SK-N-SH treated with all-trans-retinoic acid at 6 μM for 48 hours (cell line): ENCODE data around the gene POLR3G.

ENCODE experiments used
- ARNTL ChIP-seq: fragments of 450-650 bp; formaldehyde crosslinking; IDR thresholded peaks from 2 replicates; pipeline ENCODE4 v1.5.0; 2020; ENCODE audit warnings: low read depth, mild to moderate bottlenecking, moderate library complexity, borderline replicate concordance
- CREB5 ChIP-seq: fragments of 250-450 bp; sonication (Bioruptor Pico); IDR thresholded peaks from 2 replicates; pipeline ENCODE4 v1.5.1; 2020; ENCODE audit warnings: low read depth, mild to moderate bottlenecking, moderate library complexity
- ESRRG ChIP-seq: fragments of 250-450 bp; sonication (Bioruptor Pico); IDR thresholded peaks from 2 replicates; pipeline ENCODE4 v1.6.1; 2021; ENCODE audit warnings: mild to moderate bottlenecking
- GLIS3 ChIP-seq: fragments of 250-450 bp; sonication (Bioruptor Pico); IDR thresholded peaks from 2 replicates; pipeline ENCODE4 v1.5.0; 2020; ENCODE audit warnings: mild to moderate bottlenecking, moderate library complexity
- OSR1 ChIP-seq: fragments of 250-450 bp; sonication (Bioruptor Pico); IDR thresholded peaks from 2 replicates; pipeline ENCODE4 v1.8.0; 2022; ENCODE audit warnings: moderate library complexity, mild to moderate bottlenecking, inconsistent platforms
- PATZ1 ChIP-seq: fragments of 250-450 bp; sonication (Bioruptor Pico); IDR thresholded peaks from 2 replicates; pipeline ENCODE4 v1.8.0; 2020; ENCODE audit warnings: mild to moderate bottlenecking, moderate library complexity, borderline replicate concordance
- RARB ChIP-seq: fragments of 250-450 bp; sonication (Bioruptor Pico); IDR thresholded peaks from 2 replicates; pipeline ENCODE4 v1.8.0; 2021; ENCODE audit warnings: mild to moderate bottlenecking, moderate library complexity
- TOX ChIP-seq: fragments of 250-450 bp; sonication (Bioruptor Pico); IDR thresholded peaks from 2 replicates; pipeline ENCODE4 v1.8.0; 2021; ENCODE audit warnings: mild to moderate bottlenecking, moderate library complexity, borderline replicate concordance
- TSHZ2 ChIP-seq: fragments of 250-450 bp; sonication (Bioruptor Pico); IDR thresholded peaks from 2 replicates; pipeline ENCODE4 v1.5.0; 2020; ENCODE audit warnings: mild to moderate bottlenecking, moderate library complexity
- ZFP3 ChIP-seq: fragments of 250-450 bp; sonication (Bioruptor Pico); IDR thresholded peaks from 2 replicates; pipeline ENCODE4 v1.5.0; 2020; ENCODE audit warnings: mild to moderate bottlenecking, moderate library complexity
- ZNF70 ChIP-seq: fragments of 450-650 bp; formaldehyde crosslinking; IDR thresholded peaks from 2 replicates; pipeline ENCODE4 v1.5.0; 2020; ENCODE audit warnings: mild to moderate bottlenecking, moderate library complexity
- ZNF8 ChIP-seq: fragments of 450-650 bp; formaldehyde crosslinking; IDR thresholded peaks from 2 replicates; pipeline ENCODE4 v1.5.0; 2020; ENCODE audit warnings: mild to moderate bottlenecking, moderate library complexity

- no peak for TF ChIP-seq GLIS3 (CRISPR knock-in tag)
- TF ChIP-seq OSR1 (CRISPR knock-in tag) = no peak
- TF ChIP-seq RARB (CRISPR knock-in tag) = no peak
- TF ChIP-seq ZFP3 = no peak
- TF ChIP-seq ESRRG (CRISPR knock-in tag) = no peak
- TF ChIP-seq ZNF8 (CRISPR knock-in tag) = no peak
- TF ChIP-seq TSHZ2 = no peak
- TF ChIP-seq PATZ1 (CRISPR knock-in tag) = no peak
- no peak for TF ChIP-seq CREB5 (CRISPR knock-in tag)
- no peak for TF ChIP-seq ARNTL (CRISPR knock-in tag)
- TF ChIP-seq ZNF70 (CRISPR knock-in tag) = no peak
- TF ChIP-seq TOX = no peak
These were observed 79.8 kb downstream of the POLR3G start for GRCh38 chr5:90554358-90555006.
